Prostate gland (tissue), 2 donors: ENCODE results near the gene SHC2. TPM values are rescaled to one million over a fixed set of nuclear protein-coding genes. Genes with fewer than 3 reads are reported as not detected.
"Not testable (repeated sequence)": the region's sequence is repeated elsewhere in the genome, so short reads cannot be mapped to it uniquely, and the experiment has no call there.

Experiments
- DNase-seq: peaks from one replicate; pipeline ENCODE4 v3.0.0-alpha.2; 2019; ENCODE audit warnings: low spot score
- H3K27ac ChIP-seq, 2 donors: fragments of 200-600 bp; sonication (generic); 2 replicates each; pipeline ENCODE4 v1.5.1; 2017 to 2019
- H3K27me3 ChIP-seq: fragments of 200-600 bp; sonication (generic); replicated peaks from 2 replicates; pipeline ENCODE4 v1.5.1; 2019; ENCODE audit not compliant: insufficient read depth
- H3K36me3 ChIP-seq, 2 donors: fragments of 200-600 bp; sonication (generic); 1 replicate in 1 of 2; 2 replicates in 1 of 2; pipeline versions ENCODE4 v1.5.1 to v1.8.1; 2017 to 2019
- H3K4me1 ChIP-seq: fragments of 200-600 bp; sonication (generic); replicated peaks from 2 replicates; pipeline ENCODE4 v1.5.1; 2019
- H3K4me3 ChIP-seq, 2 donors: fragments of 200-600 bp; sonication (generic); 2 replicates each; pipeline ENCODE4 v1.5.1; 2017 to 2019
- H3K9me3 ChIP-seq: fragments of 200-600 bp; sonication (generic); 2 replicates; pipeline ENCODE4 v1.5.1; 2017
- CTCF ChIP-seq, 4 experiments: fragments of 200-600 bp in 2 of 4; fragments of 450-650 bp in 2 of 4; sonication (generic) in 2 of 4; IDR thresholded peaks; 1 replicate in 3 of 4; 2 replicates in 1 of 4; pipeline ENCODE4 v1.5.1; 2016 to 2019; ENCODE audit warnings: antibody characterized with exemption in 4 of 4, mild to moderate bottlenecking in 2 of 4, moderate library complexity in 2 of 4
- POLR2A ChIP-seq: fragments of 450-650 bp; IDR thresholded peaks from one replicate; pipeline ENCODE4 v1.6.1; 2016; ENCODE audit warnings: antibody characterized with exemption, mild to moderate bottlenecking
- POLR2AphosphoS5 ChIP-seq: sonication (generic); formaldehyde crosslinking; IDR thresholded peaks from one replicate; pipeline ENCODE4 v1.6.1; 2017; ENCODE audit warnings: antibody characterized with exemption
- WGBS: methylation state at CpG from one replicate; pipeline ENCODE4 v1.1.5; 2018; 5-methylcytosine and 5-hydroxymethylcytosine counted together
- intact Hi-C: fragments of 100-400 bp; cut with DNase I; formaldehyde crosslinking; loops from one replicate; pipeline ENCODE4 v1.14.2; 2022
- total RNA-seq, 2 donors: library from RNA; depleted of rRNA; stranded (reverse); fragments of >200 nt; gene quantifications; one replicate each; pipeline ENCODE4 v1.1.0, GENCODE V29; 2016

The SHC2 gene
- total RNA-seq, 2 donors from 2014 or later, result 52.2 to 83.4 TPM

- Histone ChIP-seq H3K27me3 (no peaks in the 10 kb centered on the region), H3K36me3 (no peaks in the 10 kb centered on the region), H3K9me3 (no peaks in the 10 kb centered on the region), H3K27ac (no peak overlapping the region), H3K4me1 (peaks cover 6% of the 10 kb centered on the region), H3K4me3 (no peak overlapping the region)
- 62% methylated on average over 15 of the region's 15 CpGs for WGBS
- TF ChIP-seq POLR2A (no peak), CTCF (IDR thresholded peaks at IDR 0.05) (no peak), POLR2AphosphoS5 (no peak)
- intact Hi-C loops, result no loop called here
- no peak for DNase-seq
Measured at GRCh38 chr19:484494-484893, 23.7 kb upstream of the SHC2 start.

DNA sequence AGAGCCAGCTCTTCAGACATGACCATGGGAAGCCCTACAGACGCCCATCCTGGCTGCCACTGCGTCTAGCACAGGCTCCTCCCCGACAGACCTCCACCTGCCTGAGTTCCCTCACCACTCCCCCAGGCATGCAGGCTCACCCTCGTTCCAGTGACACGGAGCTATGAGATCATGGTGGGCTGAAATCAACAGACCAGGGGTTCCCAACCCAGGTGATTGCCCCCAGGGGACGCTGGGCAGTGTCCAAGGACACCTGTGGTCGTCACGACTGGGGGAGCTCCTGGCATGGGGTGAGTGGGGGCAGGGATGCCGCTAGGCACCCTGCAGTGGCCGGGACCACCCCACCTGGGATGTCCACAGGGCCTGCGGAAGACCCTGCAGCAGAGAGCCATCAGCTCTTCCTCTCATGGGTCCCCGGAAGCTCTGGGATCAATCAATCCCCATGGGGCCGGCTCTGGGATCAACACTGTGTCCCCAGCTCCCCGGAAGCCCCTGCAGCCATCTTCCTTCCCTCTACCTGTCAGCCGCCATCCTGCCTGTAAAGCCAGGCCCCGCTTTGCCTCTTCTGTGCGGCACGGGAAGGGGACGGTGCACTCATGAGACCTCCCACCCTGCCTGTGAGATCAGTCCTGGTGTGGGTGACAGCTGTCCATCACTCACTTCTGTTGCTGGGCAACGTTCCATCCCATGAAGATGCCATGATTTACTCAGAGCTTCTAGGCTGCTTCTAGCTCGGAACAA is 22.7 kb upstream of the SHC2 start:
- no peak for TF ChIP-seq CTCF (IDR thresholded peaks at IDR 0.05)
- TF ChIP-seq POLR2A, result no peak
- no peak for TF ChIP-seq POLR2AphosphoS5
- no peak for DNase-seq
- H3K9me3 ChIP-seq, result no peaks in the 10 kb centered on the region
- no peaks in the 10 kb centered on the region for H3K36me3 ChIP-seq
- no peaks in the 10 kb centered on the region for H3K27me3 ChIP-seq
- H3K4me1 ChIP-seq, result peaks cover 6% of the 10 kb centered on the region
- intact Hi-C loops, result no loop called here
- 52% methylated on average over 19 of the region's 21 CpGs for WGBS
- no peak overlapping the region for H3K27ac ChIP-seq
- H3K4me3 ChIP-seq, result no peak overlapping the region

DNA sequence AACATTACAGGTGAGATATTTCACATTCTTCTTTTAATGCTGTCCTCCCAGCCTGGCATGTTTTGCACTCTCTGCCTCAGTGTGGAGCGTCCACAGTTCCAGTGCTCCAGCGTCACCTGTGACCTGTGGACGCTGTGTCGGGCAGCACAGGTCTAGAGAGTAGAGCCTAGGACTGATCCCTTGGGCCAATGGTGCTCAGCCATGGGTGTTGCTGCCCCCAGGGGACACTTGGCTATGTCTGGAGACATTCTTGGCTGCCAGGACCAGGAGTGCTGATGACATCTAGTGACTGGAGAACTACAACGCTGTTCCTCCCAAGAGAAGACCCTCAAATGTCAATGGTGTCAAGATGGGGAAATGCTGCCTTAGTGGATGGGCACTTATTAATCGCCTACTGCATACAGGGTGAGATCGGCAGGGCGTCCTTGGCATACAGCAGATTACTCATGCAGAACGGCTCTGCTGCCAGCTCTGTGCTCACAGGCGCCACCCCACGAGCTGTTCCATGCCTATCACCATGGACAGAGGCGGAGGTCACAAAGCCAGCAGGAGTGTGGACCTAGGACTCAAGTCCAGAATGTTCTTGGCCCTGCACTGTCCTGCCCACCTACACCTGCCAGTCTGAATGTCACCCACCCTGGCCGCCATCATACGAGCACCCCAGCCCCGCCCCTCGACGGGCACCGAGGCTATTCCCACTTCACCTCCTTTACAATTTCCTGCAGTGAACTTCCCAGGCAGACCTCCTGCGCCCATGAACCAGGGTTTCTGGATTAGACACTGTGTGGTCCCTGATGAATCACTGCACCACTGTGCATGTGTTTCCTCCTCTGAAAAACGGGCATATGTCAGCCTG is 21.6 kb upstream of the SHC2 start:
- intact Hi-C loops, result no loop called here
- H3K36me3 ChIP-seq, result no peaks in the 10 kb centered on the region
- H3K4me3 ChIP-seq, result no peak overlapping the region
- TF ChIP-seq POLR2A, result no peak
- TF ChIP-seq POLR2AphosphoS5, result no peak
- TF ChIP-seq CTCF (IDR thresholded peaks at IDR 0.05), result no peak
- no peaks in the 10 kb centered on the region for H3K27me3 ChIP-seq
- no peaks in the 10 kb centered on the region for H3K9me3 ChIP-seq
- 49% methylated on average over 20 of the region's 20 CpGs for WGBS
- peaks cover 6% of the 10 kb centered on the region for H3K4me1 ChIP-seq
- no peak for DNase-seq
- no peak overlapping the region for H3K27ac ChIP-seq

- H3K4me3 ChIP-seq, H3K27ac ChIP-seq, H3K9me3 ChIP-seq, intact Hi-C loops, H3K27me3 ChIP-seq, H3K36me3 ChIP-seq, DNase-seq, H3K4me1 ChIP-seq: not testable (repeated sequence)
- WGBS, result 94% methylated on average over 3 of the region's 3 CpGs
Measured at GRCh38 chr19:481100-481499, 20.3 kb upstream of the SHC2 start.

GRCh38 chr19:480016-480855 is 19.4 kb upstream of the SHC2 start:
- Histone ChIP-seq H3K27ac (no peak overlapping the region), H3K4me3 (no peak overlapping the region), H3K4me1 (no peaks in the 10 kb centered on the region), H3K27me3 (no peaks in the 10 kb centered on the region), H3K36me3 (no peaks in the 10 kb centered on the region), H3K9me3 (no peaks in the 10 kb centered on the region)
- WGBS, result 25% methylated on average over 36 of the region's 36 CpGs
- TF ChIP-seq POLR2AphosphoS5 (peak; percentile 49), POLR2A (no peak), CTCF (IDR thresholded peaks at IDR 0.05) (peak in 3 of 4 experiments; percentile 55 to 82 (median 77))
- DNase-seq, result peak; percentile 75
- intact Hi-C loops, result no loop called here
